ENCODE data around the gene NR2C1. TPM values are rescaled to one million over a fixed set of nuclear protein-coding genes. Genes with fewer than 3 reads are reported as not detected.

NR2C1 gene
- total RNA-seq, 1 experiment from 2014 or later, result 33.7 TPM

- CTCF ChIA-PET, result no interaction called here
- H2AFZ ChIP-seq (ENCODE audit: low read depth, low read length, poor library complexity, severe bottlenecking), result no peak overlapping the region
- no peak overlapping the region for H3K4me2 ChIP-seq (ENCODE audit: low read length)
- DNase-seq (ENCODE audit: low read depth, low spot score), result no peak
- no TSS peak for BruUV-seq (replicated peaks)
- H3K27ac ChIP-seq (ENCODE audit: low read depth, low read length), result no peak overlapping the region
- H4K20me1 ChIP-seq (ENCODE audit: insufficient read depth), result no peaks in the 10 kb centered on the region
- H3K9me2 ChIP-seq (ENCODE audit: insufficient read depth), result no peaks in the 10 kb centered on the region
- no peaks in the 10 kb centered on the region for H3K9me3 ChIP-seq (ENCODE audit: control insufficient read depth in 1 of 2, insufficient read depth in 1 of 2, low read depth in 1 of 2, low read length in 2 of 2)
- TF ChIP-seq CTCF (IDR thresholded peaks at IDR 0.05 in 2 of 3, conservative IDR thresholded peaks at IDR 0.05 in 1 of 3; ENCODE audit: borderline replicate concordance in 1 of 3, insufficient read depth in 1 of 3, low read depth in 2 of 3, low read length in 2 of 3) (0 out of 6 replicates have a peak, but pooled peaks of 1 of the 3 experiments have one; percentile 8), ZFX (IDR thresholded peaks at IDR 0.05) (no peak)
- RAD21 ChIA-PET (ENCODE audit: low non-redundant PET in 1 of 2, low total read pairs in 2 of 2, uncharacterized antibody in 2 of 2, unreplicated experiment in 2 of 2), result no interaction called here
- no peaks in the 10 kb centered on the region for H3K4me1 ChIP-seq (ENCODE audit: control insufficient read depth in 1 of 2, insufficient read depth in 2 of 2, low read length in 2 of 2)
- no peaks in the 10 kb centered on the region for H3K79me2 ChIP-seq (ENCODE audit: insufficient read depth, low read length)
- no peak overlapping the region for H3K9ac ChIP-seq (ENCODE audit: low read length)
- intact Hi-C loops (cut with micrococcal nuclease), result no loop called here
- no peak overlapping the region for H3K4me3 ChIP-seq (replicated peaks in 1 of 2; ENCODE audit: low read depth in 1 of 2, low read length in 2 of 2)
- POLR2A ChIA-PET, result interaction anchor here (0.6 kb wide), 1 partner anchor 74 kb away, joined by 3 read pairs; no protein-coding TSS in a partner anchor
- ATAC-seq, result no peak
- no peaks in the 10 kb centered on the region for H3K27me3 ChIP-seq (ENCODE audit: insufficient read depth, low read length)
- no peaks in the 10 kb centered on the region for H3K36me3 ChIP-seq (ENCODE audit: control insufficient read depth in 1 of 2, insufficient read depth in 2 of 2, low read length in 2 of 2)
These were observed 58.9 kb downstream of the NR2C1 start for GRCh38 chr12:95014554-95014953.

GRCh38 chr12:95006206-95006605, 67.2 kb downstream of the NR2C1 start:
- no peaks in the 10 kb centered on the region for H3K27me3 ChIP-seq (ENCODE audit: insufficient read depth, low read length)
- no peak for TF ChIP-seq EGR1 (IDR thresholded peaks at IDR 0.05; ENCODE audit: low read depth)
- TF ChIP-seq POLR2AphosphoS5 (IDR thresholded peaks at IDR 0.05; ENCODE audit: low read depth, low read length), result no peak
- no peak for TF ChIP-seq CEBPB (IDR thresholded peaks at IDR 0.05; ENCODE audit: low read depth)
- no peak for TF ChIP-seq CTCF (IDR thresholded peaks at IDR 0.05 in 2 of 3, conservative IDR thresholded peaks at IDR 0.05 in 1 of 3; ENCODE audit: borderline replicate concordance in 1 of 3, insufficient read depth in 1 of 3, low read depth in 2 of 3, low read length in 2 of 3)
- TF ChIP-seq EZH2phosphoT487 (IDR thresholded peaks at IDR 0.05; ENCODE audit: borderline replicate concordance), result no peak
- no peak for TF ChIP-seq SP1 (IDR thresholded peaks at IDR 0.05; ENCODE audit: low read depth)
- TF ChIP-seq SIN3A (IDR thresholded peaks at IDR 0.05; ENCODE audit: low read depth), result no peak
- TF ChIP-seq ZFX (IDR thresholded peaks at IDR 0.05), result no peak
- H3K36me3 ChIP-seq (ENCODE audit: control insufficient read depth in 1 of 2, insufficient read depth in 2 of 2, low read length in 2 of 2), result no peaks in the 10 kb centered on the region
- H3K4me1 ChIP-seq (ENCODE audit: control insufficient read depth in 1 of 2, insufficient read depth in 2 of 2, low read length in 2 of 2), result peaks cover 4 to 11% of the 10 kb centered on the region in 2 experiments; a peak in 3 of 4 replicates
- RAD21 ChIA-PET (ENCODE audit: low non-redundant PET in 1 of 2, low total read pairs in 2 of 2, uncharacterized antibody in 2 of 2, unreplicated experiment in 2 of 2), result interaction anchor here in 1 of 2 experiments (0.6 kb wide), 1 partner anchor 362 kb away, joined by 3 read pairs; no protein-coding TSS in a partner anchor
- BruUV-seq (replicated peaks), result no TSS peak
- CTCF ChIA-PET, result no interaction called here
- intact Hi-C loops (cut with micrococcal nuclease), result no loop called here
- H3K9me2 ChIP-seq (ENCODE audit: insufficient read depth), result no peaks in the 10 kb centered on the region
- no peak overlapping the region for H3K9ac ChIP-seq (ENCODE audit: low read length)
- no peak overlapping the region for H2AFZ ChIP-seq (ENCODE audit: low read depth, low read length, poor library complexity, severe bottlenecking)
- H3K4me3 ChIP-seq (replicated peaks in 1 of 2; ENCODE audit: low read depth in 1 of 2, low read length in 2 of 2), result no peak overlapping the region
- no peak for ATAC-seq
- H4K20me1 ChIP-seq (ENCODE audit: insufficient read depth), result no peaks in the 10 kb centered on the region
- peaks cover 22% of the 10 kb centered on the region for H3K79me2 ChIP-seq (ENCODE audit: insufficient read depth, low read length)
- no peak overlapping the region for H3K4me2 ChIP-seq (ENCODE audit: low read length)
- no peak overlapping the region for H3K27ac ChIP-seq (ENCODE audit: low read depth, low read length)
- DNase-seq (ENCODE audit: low read depth, low spot score), result no peak
- H3K9me3 ChIP-seq (ENCODE audit: control insufficient read depth in 1 of 2, insufficient read depth in 1 of 2, low read depth in 1 of 2, low read length in 2 of 2), result no peaks in the 10 kb centered on the region; a peak in 1 of 4 replicates
- POLR2A ChIA-PET, result no interaction called here
